ENCODE measurements around the gene KRT28.
"Not testable (repeated sequence)": the region's sequence is repeated elsewhere in the genome, so short reads cannot be mapped to it uniquely, and the experiment has no call there.

The KRT28 gene

DNA sequence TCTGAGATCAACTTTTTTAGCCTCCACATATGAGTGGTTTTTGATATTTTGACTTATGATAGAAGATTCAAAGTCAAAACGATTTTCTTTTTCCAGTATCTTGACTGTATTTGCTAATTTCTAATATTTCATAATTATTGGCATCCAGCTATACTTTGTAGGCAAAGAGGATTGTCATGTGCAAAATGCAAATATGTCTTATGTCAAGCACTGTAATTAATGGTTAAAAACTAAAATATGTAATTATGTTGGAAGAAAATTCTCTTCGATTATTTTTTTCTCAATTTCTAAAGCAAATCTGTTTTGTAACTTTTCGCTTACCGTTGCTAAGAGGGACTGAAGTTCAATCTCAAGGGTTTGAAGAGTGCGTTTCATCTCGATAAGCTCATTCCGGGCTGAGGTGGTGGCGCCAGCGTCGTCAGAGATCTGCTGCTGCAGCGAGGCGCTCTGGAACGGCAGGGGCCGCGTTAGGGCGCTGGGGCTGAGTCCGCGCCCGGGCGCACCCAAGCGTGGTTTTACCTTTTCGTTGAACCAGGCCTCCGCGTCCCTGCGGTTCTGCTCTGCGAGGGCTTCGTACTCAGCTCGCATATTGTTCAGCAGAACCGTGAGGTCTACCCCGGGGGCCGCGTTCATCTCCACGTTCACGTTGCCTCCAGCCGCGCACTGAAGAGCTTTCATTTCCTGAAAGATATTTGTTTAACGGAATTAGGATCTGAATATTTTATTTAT lies 20.4 kb downstream of the KRT28 start:
- Mint-ChIP-seq H3K27me3 (ENCODE audit: low read depth) (peaks cover 46% of the 10 kb centered on the region), H3K27ac (no peak overlapping the region), H3K36me3 (ENCODE audit: low read depth) (no peaks in the 10 kb centered on the region), H3K9me3 (no peaks in the 10 kb centered on the region), H3K4me3 (no peak overlapping the region), H3K4me1 (ENCODE audit: low read depth) (no peaks in the 10 kb centered on the region)

DNA sequence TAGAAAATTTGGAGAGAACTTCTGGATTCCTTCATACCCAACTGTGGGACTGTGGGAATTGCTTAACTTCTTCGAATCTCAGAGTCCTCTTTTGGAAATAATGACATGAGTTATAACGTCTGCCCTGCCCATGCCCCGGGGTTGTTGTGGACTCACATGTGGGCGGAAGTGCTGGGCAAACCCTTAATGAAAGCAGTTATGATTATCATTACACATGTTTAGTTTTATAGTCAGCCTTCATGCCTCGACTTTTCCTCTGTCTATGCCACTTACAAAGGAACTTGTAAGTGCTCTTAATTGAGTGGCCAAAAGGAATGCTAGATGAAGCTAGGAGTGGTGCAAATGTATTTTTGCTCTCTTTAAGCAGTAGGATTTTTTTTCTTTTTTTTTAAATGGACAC lies 21.3 kb downstream of the KRT28 start:
- H3K4me1 Mint-ChIP-seq (ENCODE audit: low read depth) = no peaks in the 10 kb centered on the region
- H3K27me3 Mint-ChIP-seq (ENCODE audit: low read depth) = peaks cover 46% of the 10 kb centered on the region
- no peaks in the 10 kb centered on the region for H3K36me3 Mint-ChIP-seq (ENCODE audit: low read depth)
- no peak overlapping the region for H3K4me3 Mint-ChIP-seq
- no peaks in the 10 kb centered on the region for H3K9me3 Mint-ChIP-seq
- H3K27ac Mint-ChIP-seq = no peak overlapping the region

DNA sequence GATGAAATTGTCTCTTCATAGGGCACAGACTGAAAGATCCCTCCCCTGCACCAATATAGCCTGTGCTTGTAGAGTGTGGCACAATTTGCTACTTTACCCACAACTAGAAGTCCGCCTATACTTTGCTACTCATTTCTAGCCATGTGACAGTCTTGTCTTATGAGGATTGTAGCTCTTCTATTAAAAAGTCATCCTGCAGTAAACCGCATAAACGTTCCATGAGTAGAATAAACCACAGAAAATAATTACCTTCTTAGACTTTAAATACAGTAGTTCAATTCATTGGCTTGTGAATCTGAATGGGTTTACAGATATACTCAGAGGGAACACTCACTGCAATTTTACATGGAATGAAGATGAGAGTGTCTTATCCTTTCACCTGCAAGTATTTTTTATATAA lies 21.8 kb downstream of the KRT28 start:
- H3K4me3 Mint-ChIP-seq = no peak overlapping the region

DNA sequence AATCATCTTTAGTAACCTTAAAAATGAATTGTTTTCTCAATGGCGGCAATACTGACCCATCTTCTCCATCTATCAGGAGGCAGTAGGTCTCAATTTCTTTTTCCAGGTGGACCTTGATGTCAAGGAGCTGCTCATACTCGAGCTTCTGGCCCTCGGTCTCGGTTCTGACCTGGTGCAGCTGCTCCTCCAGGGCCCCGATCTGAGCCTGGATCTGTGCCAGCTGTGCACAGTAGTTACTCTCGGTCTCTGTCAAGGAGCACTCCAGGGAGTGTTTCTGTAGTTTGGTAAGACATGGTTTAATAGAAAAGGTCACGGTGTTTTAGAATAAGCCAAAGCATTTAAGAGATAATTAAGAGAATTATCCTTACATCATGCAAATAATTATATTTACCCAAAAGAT lies 22.3 kb downstream of the KRT28 start:
- H3K9me3 Mint-ChIP-seq = no peaks in the 10 kb centered on the region
- no peaks in the 10 kb centered on the region for H3K36me3 Mint-ChIP-seq (ENCODE audit: low read depth)
- H3K27me3 Mint-ChIP-seq (ENCODE audit: low read depth) = peaks cover 51% of the 10 kb centered on the region
- no peaks in the 10 kb centered on the region for H3K4me1 Mint-ChIP-seq (ENCODE audit: low read depth)
- H3K4me3 Mint-ChIP-seq = no peak overlapping the region
- no peak overlapping the region for H3K27ac Mint-ChIP-seq

More for the DNA sequence above, 21.8 kb downstream of the KRT28 start:
- Mint-ChIP-seq H3K9me3 (no peaks in the 10 kb centered on the region), H3K27ac (no peak overlapping the region), H3K4me1 (ENCODE audit: low read depth) (no peaks in the 10 kb centered on the region), H3K27me3 (ENCODE audit: low read depth) (peaks cover 46% of the 10 kb centered on the region), H3K36me3 (ENCODE audit: low read depth) (no peaks in the 10 kb centered on the region)

DNA sequence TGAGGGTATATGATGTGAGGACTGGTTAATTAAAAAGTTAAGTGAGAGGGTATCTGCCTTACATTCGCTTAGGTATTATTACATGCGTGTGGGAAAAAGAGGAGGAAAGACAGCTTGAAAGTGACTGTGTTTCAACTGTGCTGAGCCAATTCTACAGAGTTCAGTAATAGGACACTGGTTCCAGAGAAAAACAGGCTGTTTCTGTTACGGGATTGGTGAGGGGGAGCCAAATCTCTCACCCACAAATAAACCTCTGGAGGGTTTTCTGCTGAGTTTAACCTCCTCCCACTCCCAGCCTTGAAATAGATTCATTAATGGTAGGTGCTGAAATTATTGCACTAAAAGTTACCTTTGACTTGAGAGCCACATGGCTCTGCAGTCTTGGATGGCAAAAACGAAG lies 23.8 kb downstream of the KRT28 start:
- Mint-ChIP-seq H3K9me3 (no peaks in the 10 kb centered on the region), H3K4me3 (no peak overlapping the region), H3K27me3 (ENCODE audit: low read depth) (peaks cover 53% of the 10 kb centered on the region), H3K36me3 (ENCODE audit: low read depth) (no peaks in the 10 kb centered on the region), H3K4me1 (ENCODE audit: low read depth) (no peaks in the 10 kb centered on the region), H3K27ac (no peak overlapping the region)

DNA sequence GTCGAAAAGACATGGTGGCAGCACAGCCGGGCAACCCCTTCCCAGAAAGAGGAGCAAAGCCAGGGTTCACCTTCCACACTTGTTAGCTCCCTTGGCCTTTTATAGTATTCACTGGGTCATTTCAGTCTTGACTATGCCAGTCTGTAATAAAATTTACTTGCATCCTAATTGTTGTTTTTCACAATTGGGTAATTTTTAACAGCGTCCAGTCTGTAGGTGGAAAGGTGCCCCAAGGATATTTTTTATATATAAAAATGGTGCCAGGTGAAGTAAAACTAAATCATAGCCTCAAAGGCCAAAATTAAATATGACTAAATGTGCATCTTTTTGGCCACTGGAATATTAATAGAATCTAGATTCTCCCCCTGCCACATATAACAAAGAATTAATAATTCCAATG lies 27.7 kb downstream of the KRT28 start, which contains the start of gene KRT26:
KRT26 (minus strand) TSS at position 101 of the 400 bp plus-strand sequence; CDS start at position 13, 88 bp downstream.
- no peaks in the 10 kb centered on the region for H3K9me3 Mint-ChIP-seq
- H3K4me1 Mint-ChIP-seq (ENCODE audit: low read depth) = no peaks in the 10 kb centered on the region
- H3K4me3 Mint-ChIP-seq = no peak within 1 kb of the TSS
- H3K27ac Mint-ChIP-seq = no peak within 1 kb of the TSS
- no peaks in the 10 kb centered on the region for H3K36me3 Mint-ChIP-seq (ENCODE audit: low read depth)
- H3K27me3 Mint-ChIP-seq (ENCODE audit: low read depth) = peaks cover 34% of the 10 kb centered on the region

DNA sequence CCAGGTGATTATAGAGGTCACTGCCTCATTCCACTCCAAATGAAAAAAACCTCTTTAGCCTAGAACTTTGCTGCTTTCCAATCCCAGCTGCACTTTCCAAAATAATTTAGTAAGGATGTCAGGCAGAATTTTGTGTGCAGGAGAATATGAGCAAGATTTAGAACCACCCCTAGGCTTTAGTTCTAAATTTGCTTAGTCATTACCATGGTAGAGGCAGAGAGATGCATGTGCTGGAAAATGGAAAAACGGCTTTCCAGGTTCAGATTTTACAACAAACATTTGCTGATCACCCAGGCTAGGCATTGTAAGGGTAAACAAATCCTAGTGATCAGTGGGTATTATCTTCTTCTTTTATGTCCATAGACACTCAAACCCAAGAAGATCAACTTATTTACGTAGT lies 34.1 kb downstream of the KRT28 start:
- Mint-ChIP-seq H3K27ac (no peak overlapping the region), H3K9me3 (peaks cover 25% of the 10 kb centered on the region), H3K27me3 (ENCODE audit: low read depth) (peaks cover 28% of the 10 kb centered on the region), H3K36me3 (ENCODE audit: low read depth) (no peaks in the 10 kb centered on the region), H3K4me1 (ENCODE audit: low read depth) (no peaks in the 10 kb centered on the region), H3K4me3 (no peak overlapping the region)

DNA sequence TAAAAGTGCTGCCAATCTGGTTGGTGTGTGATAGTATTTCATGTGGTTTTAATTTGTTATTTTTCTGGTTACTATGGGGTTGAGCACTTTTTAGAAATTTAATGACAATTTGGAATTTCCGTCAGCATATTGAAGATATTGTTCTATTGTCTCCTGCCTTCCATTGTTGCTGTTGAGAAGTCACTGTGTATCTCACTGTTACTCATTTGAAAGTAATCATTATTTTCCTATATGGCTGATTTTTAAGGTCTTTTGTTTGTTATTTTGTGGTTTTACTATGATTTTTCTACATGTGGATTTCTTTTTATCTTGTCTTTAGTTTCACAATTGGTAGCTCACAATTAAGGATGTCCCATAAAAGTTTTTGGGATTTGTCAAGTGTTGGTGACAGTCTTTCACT lies 36.0 kb downstream of the KRT28 start:
- Mint-ChIP-seq H3K9me3 (peaks cover 45% of the 10 kb centered on the region), H3K4me3 (no peak overlapping the region)

DNA sequence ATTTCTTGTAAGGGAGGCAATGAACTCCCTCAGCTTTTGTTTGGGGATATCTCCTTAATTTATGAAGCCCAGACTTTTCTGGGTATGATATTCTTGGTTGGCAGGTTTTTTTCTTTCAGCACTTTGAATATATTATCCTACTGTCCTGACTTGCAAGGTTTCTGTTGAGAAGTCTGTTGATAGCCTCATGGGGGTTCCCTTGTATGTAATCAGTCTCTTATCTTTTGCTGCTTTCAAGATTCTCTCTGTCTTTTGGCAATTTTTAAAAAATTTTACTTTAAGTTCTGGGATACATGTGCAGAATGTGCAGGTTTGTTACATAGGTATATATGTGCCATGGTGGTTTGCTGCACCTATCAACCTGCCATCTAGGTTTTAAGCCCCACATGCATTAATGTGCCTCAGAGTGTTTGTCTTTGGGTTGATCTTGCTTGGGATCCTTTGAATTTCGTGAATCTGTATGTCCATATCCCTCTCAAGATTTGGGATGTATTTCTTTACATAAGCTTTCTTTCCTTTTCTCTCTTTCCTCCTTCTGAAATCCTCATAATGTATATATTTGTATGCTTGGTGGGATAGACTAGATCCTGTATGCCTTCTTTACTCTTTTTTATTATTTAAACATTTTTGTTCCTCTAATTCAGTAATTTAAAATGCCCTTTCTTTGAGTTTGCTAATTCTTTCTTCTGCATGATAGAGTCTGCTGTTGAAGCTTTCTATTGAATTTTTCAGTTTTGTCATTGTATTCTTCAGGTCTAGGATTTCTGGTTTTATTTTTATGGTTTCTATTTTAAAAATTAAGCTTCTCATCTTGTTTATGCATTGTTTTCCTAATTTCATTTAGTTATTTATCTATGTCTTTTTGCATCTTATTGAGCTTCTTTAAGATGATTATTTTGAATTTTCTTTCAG lies 39.4 kb downstream of the KRT28 start:
- H3K4me3 Mint-ChIP-seq = no peak overlapping the region
- no peaks in the 10 kb centered on the region for H3K36me3 Mint-ChIP-seq (ENCODE audit: low read depth)
- H3K27me3 Mint-ChIP-seq (ENCODE audit: low read depth) = peaks cover 33% of the 10 kb centered on the region
- H3K27ac Mint-ChIP-seq = no peak overlapping the region
- H3K4me1 Mint-ChIP-seq (ENCODE audit: low read depth) = no peaks in the 10 kb centered on the region
- peaks cover 52% of the 10 kb centered on the region for H3K9me3 Mint-ChIP-seq

More for the DNA sequence above, 36.0 kb downstream of the KRT28 start:
- Mint-ChIP-seq H3K27me3 (ENCODE audit: low read depth) (peaks cover 27% of the 10 kb centered on the region), H3K4me1 (ENCODE audit: low read depth) (no peaks in the 10 kb centered on the region), H3K36me3 (ENCODE audit: low read depth) (no peaks in the 10 kb centered on the region), H3K27ac (no peak overlapping the region)

DNA sequence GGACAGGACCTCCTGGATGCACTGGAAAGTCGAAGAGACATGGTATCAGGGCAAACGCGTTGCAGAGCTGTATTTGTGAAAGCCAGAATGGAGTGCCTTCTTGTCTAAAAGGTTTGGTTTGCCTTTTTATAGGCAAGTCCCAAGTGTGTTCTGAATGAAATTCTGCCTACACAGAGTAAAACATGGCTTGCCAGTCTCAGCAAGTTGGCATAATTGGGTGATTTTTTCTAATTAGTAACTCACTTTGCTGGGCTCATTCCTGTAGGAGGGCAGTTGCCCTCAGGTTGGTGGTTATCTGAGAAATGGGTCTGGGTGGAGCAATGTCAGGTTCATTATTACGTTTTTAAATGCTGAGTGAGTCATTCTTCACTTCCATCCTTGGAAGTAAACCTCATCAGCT lies 44.5 kb downstream of the KRT28 start, which contains the start of gene KRT25:
KRT25 (minus strand) TSS at position 101 of the 400 bp plus-strand sequence; CDS start at position 41, 60 bp downstream.
- H3K9me3 Mint-ChIP-seq = peaks cover 22% of the 10 kb centered on the region
- H3K36me3 Mint-ChIP-seq (ENCODE audit: low read depth) = no peaks in the 10 kb centered on the region
- H3K4me1 Mint-ChIP-seq (ENCODE audit: low read depth) = no peaks in the 10 kb centered on the region
- no peak within 1 kb of the TSS for H3K4me3 Mint-ChIP-seq
- peaks cover 25% of the 10 kb centered on the region for H3K27me3 Mint-ChIP-seq (ENCODE audit: low read depth)
- H3K27ac Mint-ChIP-seq = no peak within 1 kb of the TSS

DNA sequence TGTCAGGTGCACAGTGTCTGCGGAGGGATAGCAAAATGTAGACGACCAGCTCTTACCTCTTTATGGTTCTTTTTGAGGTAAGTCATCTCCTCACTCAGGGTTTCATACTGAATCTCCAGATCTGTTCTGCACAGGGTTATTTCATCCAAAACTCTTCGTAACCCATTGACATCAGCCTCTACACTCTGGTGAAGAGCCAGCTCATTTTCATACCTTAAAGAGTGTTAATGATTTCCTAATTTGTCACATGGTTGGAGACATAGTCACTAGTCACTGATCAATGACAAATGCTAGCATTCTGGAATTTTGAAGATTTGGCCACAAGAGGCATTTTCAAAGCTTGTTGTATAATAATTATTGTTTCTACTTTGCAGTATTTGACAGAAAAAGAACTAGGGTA lies 46.0 kb downstream of the KRT28 start:
- Mint-ChIP-seq H3K27ac (no peak overlapping the region), H3K36me3 (ENCODE audit: low read depth) (no peaks in the 10 kb centered on the region), H3K4me3 (no peak overlapping the region), H3K9me3 (peaks cover 8% of the 10 kb centered on the region), H3K27me3 (ENCODE audit: low read depth) (peaks cover 23% of the 10 kb centered on the region), H3K4me1 (ENCODE audit: low read depth) (no peaks in the 10 kb centered on the region)

DNA sequence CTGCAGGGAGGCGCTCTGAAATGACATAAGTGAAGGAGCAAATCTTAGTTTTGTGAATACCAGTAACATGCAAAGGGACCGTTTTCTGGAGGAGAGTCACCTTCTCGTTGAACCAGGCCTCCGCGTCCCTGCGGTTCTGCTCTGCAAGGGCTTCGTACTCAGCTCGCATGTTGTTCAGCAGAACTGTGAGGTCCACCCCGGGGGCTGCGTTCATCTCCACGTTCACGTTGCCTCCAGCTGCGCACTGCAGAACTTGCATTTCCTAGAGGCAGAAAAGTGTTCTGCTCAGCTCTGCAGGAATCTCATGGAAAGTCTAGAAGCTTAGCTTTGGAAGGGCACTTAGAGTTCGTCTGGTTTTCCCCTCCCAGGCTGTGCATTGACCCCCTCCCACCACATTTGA lies 48.7 kb downstream of the KRT28 start:
- Mint-ChIP-seq H3K27ac (no peak overlapping the region), H3K9me3 (peaks cover 3% of the 10 kb centered on the region), H3K4me1 (ENCODE audit: low read depth) (no peaks in the 10 kb centered on the region), H3K36me3 (ENCODE audit: low read depth) (no peaks in the 10 kb centered on the region), H3K4me3 (no peak overlapping the region), H3K27me3 (ENCODE audit: low read depth) (peaks cover 24% of the 10 kb centered on the region)

DNA sequence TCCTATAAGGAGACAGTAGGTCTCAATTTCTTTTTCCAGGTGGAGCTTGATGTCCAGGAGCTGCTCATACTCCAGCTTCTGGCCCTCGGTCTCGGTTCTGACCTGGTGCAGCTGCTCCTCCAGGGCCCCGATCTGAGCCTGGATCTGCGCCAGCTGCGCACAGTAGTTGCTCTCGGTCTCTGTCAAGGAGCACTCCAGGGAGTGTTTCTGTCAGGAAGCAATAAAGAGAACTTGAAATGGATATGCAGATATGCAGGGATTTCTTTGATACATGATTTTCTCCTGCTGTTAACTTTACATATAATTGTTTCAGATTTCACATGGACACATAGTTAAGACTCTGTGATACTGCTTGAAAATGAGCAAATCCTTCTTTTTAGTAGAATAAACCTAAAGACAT lies 49.4 kb downstream of the KRT28 start:
- peaks cover 3% of the 10 kb centered on the region for H3K9me3 Mint-ChIP-seq
- H3K27me3 Mint-ChIP-seq (ENCODE audit: low read depth) = peaks cover 25% of the 10 kb centered on the region
- no peaks in the 10 kb centered on the region for H3K36me3 Mint-ChIP-seq (ENCODE audit: low read depth)
- no peaks in the 10 kb centered on the region for H3K4me1 Mint-ChIP-seq (ENCODE audit: low read depth)
- no peak overlapping the region for H3K4me3 Mint-ChIP-seq
- no peak overlapping the region for H3K27ac Mint-ChIP-seq

DNA sequence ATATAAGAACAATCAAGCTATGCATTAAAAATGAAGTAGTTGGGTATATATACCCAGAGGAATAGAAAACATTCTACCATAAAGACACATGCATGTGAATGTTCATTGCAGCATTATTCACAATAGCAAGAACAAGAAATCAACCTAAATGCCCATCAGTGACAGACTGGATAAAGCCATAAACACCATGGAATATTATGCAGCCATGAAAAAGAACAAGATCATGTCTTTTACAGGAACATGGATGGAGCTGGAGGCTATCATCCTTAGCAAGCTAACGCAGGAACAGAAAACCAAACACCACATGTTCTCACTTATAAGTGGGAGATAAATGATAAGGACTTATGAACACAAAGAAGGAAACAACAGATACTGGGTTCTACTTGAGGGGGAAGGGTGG lies 51.1 kb downstream of the KRT28 start:
- H3K27me3 Mint-ChIP-seq (ENCODE audit: low read depth) = peaks cover 34% of the 10 kb centered on the region
- H3K27ac Mint-ChIP-seq = not testable (repeated sequence)

More for the DNA sequence above, 51.1 kb downstream of the KRT28 start:
- H3K4me3 Mint-ChIP-seq; H3K9me3 Mint-ChIP-seq; H3K36me3 Mint-ChIP-seq (ENCODE audit: low read depth); H3K4me1 Mint-ChIP-seq (ENCODE audit: low read depth): not testable (repeated sequence)

Measured in T-helper 1 cell treated with Interleukin-12 subunit alpha and Interleukin-12 subunit beta and Interleukin-4 antibody, amounts not matched to agents 30 μg/mL and 1 μg/mL, for 36 hours (primary cell).